ENCODE measurements around the gene AMT. TPM values are rescaled to one million over a fixed set of nuclear protein-coding genes. Genes with fewer than 3 reads are reported as not detected.
"Not testable (repeated sequence)": the region's sequence is repeated elsewhere in the genome, so short reads cannot be mapped to it uniquely, and the experiment has no call there.

Gene AMT
- total RNA-seq, 2 donors from 2014 or later: 20.6 to 24.5 TPM

- Histone ChIP-seq H3K9me3 (no peaks in the 10 kb centered on the region), H3K27me3 (no peaks in the 10 kb centered on the region), H3K9ac (ENCODE audit: low read depth in 2 of 2, low read length in 2 of 2) (no peak overlapping the region), H3K36me3 (no peaks in the 10 kb centered on the region), H3K4me1 (peaks cover 8% of the 10 kb centered on the region), H3K27ac (no peak overlapping the region), H3K4me3 (no peak overlapping the region)
- intact Hi-C loops (cut with DNase I): no loop called here
- DNase-seq: no peak
- TF ChIP-seq CTCF (IDR thresholded peaks at IDR 0.05): no peak
Measured at GRCh38 chr3:49399461-49399860, 22.8 kb downstream of the AMT start.

- no peak for TF ChIP-seq CTCF (IDR thresholded peaks at IDR 0.05)
- intact Hi-C loops (cut with DNase I): no loop called here
- no peak overlapping the region for H3K9ac ChIP-seq (ENCODE audit: low read depth in 2 of 2, low read length in 2 of 2)
- no peak for DNase-seq
- no peak overlapping the region for H3K4me3 ChIP-seq
- H3K9me3 ChIP-seq: no peaks in the 10 kb centered on the region
- H3K27ac ChIP-seq: no peak overlapping the region
- no peaks in the 10 kb centered on the region for H3K27me3 ChIP-seq
- no peaks in the 10 kb centered on the region for H3K36me3 ChIP-seq
- H3K4me1 ChIP-seq: peaks cover 8% of the 10 kb centered on the region
Measured at GRCh38 chr3:49397470-49397869, 24.8 kb downstream of the AMT start.

- H3K4me1 ChIP-seq; H3K9me3 ChIP-seq; DNase-seq; H3K27ac ChIP-seq; H3K9ac ChIP-seq (ENCODE audit: low read depth in 2 of 2, low read length in 2 of 2); H3K4me3 ChIP-seq; intact Hi-C loops (cut with DNase I); H3K36me3 ChIP-seq; H3K27me3 ChIP-seq: not testable (repeated sequence)
Measured at GRCh38 chr3:49391310-49391709, 31.0 kb downstream of the AMT start.

- no peak overlapping the region for H3K9ac ChIP-seq (ENCODE audit: low read depth in 2 of 2, low read length in 2 of 2)
- H3K4me3 ChIP-seq: no peak overlapping the region
- no peaks in the 10 kb centered on the region for H3K27me3 ChIP-seq
- no peak overlapping the region for H3K27ac ChIP-seq
- DNase-seq: no peak
- H3K4me1 ChIP-seq: no peaks in the 10 kb centered on the region
- no peaks in the 10 kb centered on the region for H3K36me3 ChIP-seq
- TF ChIP-seq CTCF (IDR thresholded peaks at IDR 0.05): no peak
- intact Hi-C loops (cut with DNase I): no loop called here
- no peaks in the 10 kb centered on the region for H3K9me3 ChIP-seq
Measured at GRCh38 chr3:49389297-49389696, 33.0 kb downstream of the AMT start.

- no peaks in the 10 kb centered on the region for H3K4me1 ChIP-seq
- no peak for TF ChIP-seq CTCF (IDR thresholded peaks at IDR 0.05)
- no peak overlapping the region for H3K27ac ChIP-seq
- no peaks in the 10 kb centered on the region for H3K27me3 ChIP-seq
- no peak overlapping the region for H3K4me3 ChIP-seq
- no peaks in the 10 kb centered on the region for H3K9me3 ChIP-seq
- intact Hi-C loops (cut with DNase I): no loop called here
- DNase-seq: no peak
- H3K9ac ChIP-seq (ENCODE audit: low read depth in 2 of 2, low read length in 2 of 2): no peak overlapping the region
- no peaks in the 10 kb centered on the region for H3K36me3 ChIP-seq
Measured at GRCh38 chr3:49388289-49388820, 33.9 kb downstream of the AMT start.

- no peak overlapping the region for H3K4me3 ChIP-seq
- H3K4me1 ChIP-seq: peaks cover 3% of the 10 kb centered on the region
- no peaks in the 10 kb centered on the region for H3K9me3 ChIP-seq
- intact Hi-C loops (cut with DNase I): no loop called here
- no peak for TF ChIP-seq CTCF (IDR thresholded peaks at IDR 0.05)
- no peak for DNase-seq
- H3K36me3 ChIP-seq: no peaks in the 10 kb centered on the region
- no peaks in the 10 kb centered on the region for H3K27me3 ChIP-seq
- H3K9ac ChIP-seq (ENCODE audit: low read depth in 2 of 2, low read length in 2 of 2): no peak overlapping the region
- H3K27ac ChIP-seq: no peak overlapping the region
Measured at GRCh38 chr3:49387721-49388120, 34.6 kb downstream of the AMT start.
